K562 (cell line): ENCODE measurements around the gene OR2B6. TPM values are rescaled to one million over a fixed set of nuclear protein-coding genes. Genes with fewer than 3 reads are reported as not detected.
A peak's percentile ranks its signal among the peaks of the same experiment; 100 is the strongest.

Experiments used
- BDP1 ChIP-seq: IDR thresholded peaks from 3 replicates; pipeline ENCODE4 v1.6.1; 2011; ENCODE audit not compliant: insufficient read length, insufficient read depth
- BHLHE40 ChIP-seq: IDR thresholded peaks from 2 replicates; pipeline ENCODE4 v1.6.1; 2011; ENCODE audit warnings: low read length, improper control_type of control experiment
- CEBPB ChIP-seq: fragments of 450-650 bp; IDR thresholded peaks from 2 replicates; pipeline ENCODE4 v1.6.1; 2016; ENCODE audit warnings: missing genetic modification characterization, missing compliant biosample characterization
- ELK1 ChIP-seq: sonication (generic); formaldehyde crosslinking; IDR thresholded peaks from 2 replicates; pipeline ENCODE4 v1.8.1; 2022; ENCODE audit warnings: missing genetic modification reagents
- MAFG ChIP-seq: fragments of 450-650 bp; conservative IDR thresholded peaks from 2 replicates; pipeline ENCODE4 v1.6.1; 2016; ENCODE audit warnings: missing genetic modification characterization, missing compliant biosample characterization
- MCM7 ChIP-seq, 2 experiments: fragments of 450-650 bp; IDR thresholded peaks; 2 replicates each; pipeline ENCODE4 v1.6.1; 2016 to 2018
- NFE2 ChIP-seq: IDR thresholded peaks from 2 replicates; pipeline ENCODE4 v1.6.1; 2014; ENCODE audit warnings: antibody characterized with exemption, low read depth
- NFRKB ChIP-seq: fragments of 450-650 bp; IDR thresholded peaks from 2 replicates; pipeline ENCODE4 v1.6.1; 2016; ENCODE audit warnings: low read depth
- PTRF ChIP-seq: fragments of 450-650 bp; IDR thresholded peaks from 2 replicates; pipeline ENCODE4 v1.6.1; 2016; ENCODE audit warnings: mild to moderate bottlenecking, missing genetic modification characterization, missing compliant biosample characterization
- PYGO2 ChIP-seq: fragments of 450-650 bp; IDR thresholded peaks from 2 replicates; pipeline ENCODE4 v1.6.1; 2016; ENCODE audit warnings: mild to moderate bottlenecking, missing genetic modification characterization, moderate library complexity, missing compliant biosample characterization
- RHOXF2B ChIP-seq: fragments of 250-450 bp; sonication (Bioruptor Pico); conservative IDR thresholded peaks from 2 replicates; pipeline ENCODE4 v1.5.1; 2021
- RNF219 ChIP-seq: fragments of 250-450 bp; sonication (Bioruptor Pico); IDR thresholded peaks from 2 replicates; pipeline ENCODE4 v1.5.0; 2022; ENCODE audit warnings: mild to moderate bottlenecking
- SIN3B ChIP-seq: fragments of 450-650 bp; IDR thresholded peaks from 2 replicates; pipeline ENCODE4 v1.6.1; 2017; ENCODE audit warnings: low read depth, mild to moderate bottlenecking, moderate library complexity
- SIX5 ChIP-seq, 2 experiments: IDR thresholded peaks; 2 replicates each; pipeline ENCODE4 v1.6.1; 2011; ENCODE audit warnings: low read length in 2 of 2, borderline replicate concordance in 1 of 2, low read depth in 1 of 2, mild to moderate bottlenecking in 1 of 2, moderate library complexity in 1 of 2; ENCODE audit not compliant: insufficient read depth in 1 of 2
- SMARCE1 ChIP-seq: fragments of 450-650 bp; IDR thresholded peaks from 2 replicates; pipeline ENCODE4 v1.7.1; 2016; ENCODE audit warnings: mild to moderate bottlenecking
- STAG1 ChIP-seq: sonication (generic); formaldehyde crosslinking; IDR thresholded peaks from 2 replicates; pipeline ENCODE4 v1.5.0; 2020; ENCODE audit warnings: missing genetic modification reagents, borderline replicate concordance
- TEAD1 ChIP-seq, 2 experiments: fragments of 450-650 bp in 1 of 2; sonication (generic) in 1 of 2; formaldehyde crosslinking; IDR thresholded peaks; 2 replicates each; pipeline versions ENCODE4 v1.4.0 to v1.8.0; 2020 to 2022; ENCODE audit warnings: mild to moderate bottlenecking in 2 of 2, missing genetic modification reagents in 1 of 2
- ZBTB11 ChIP-seq, 3 experiments: fragments of 200-800 bp in 1 of 3; fragments of 250-450 bp in 1 of 3; fragments of 450-650 bp in 1 of 3; sonication (Bioruptor Pico) in 1 of 3; sonication (Bioruptor generic) in 1 of 3; formaldehyde crosslinking in 1 of 3; IDR thresholded peaks; 2 replicates each; pipeline versions ENCODE4 v1.6.1 to v1.8.0; 2016 to 2022; ENCODE audit warnings: mild to moderate bottlenecking in 2 of 3, missing genetic modification characterization in 2 of 3, missing compliant biosample characterization in 1 of 3, moderate library complexity in 1 of 3
- ZBTB7A ChIP-seq: IDR thresholded peaks from 2 replicates; pipeline ENCODE4 v1.6.1; 2011; ENCODE audit warnings: low read depth, mild to moderate bottlenecking, low read length, moderate library complexity, borderline replicate concordance; ENCODE audit not compliant: control insufficient read depth
- ZNF561 ChIP-seq: fragments of 450-650 bp; formaldehyde crosslinking; conservative IDR thresholded peaks from 2 replicates; pipeline ENCODE4 v1.4.0; 2020; ENCODE audit warnings: mild to moderate bottlenecking, moderate library complexity
- polyA plus RNA-seq, 8 experiments: library from polyadenylated mRNA; depleted of rRNA in 4 of 8; stranded (reverse) in 5 of 8; unstranded in 3 of 8; fragments of >200 nt; fragmentation: Nextera tagmentation in 2 of 8; fragmentation: Illumina TruSeq in 1 of 8; extraction: Ambion mirVana in 2 of 8; extraction: Trizol in 1 of 8; gene quantifications; 2 replicates each; pipeline versions ENCODE4 v1.2.1 to v1.2.3, GENCODE V29; 2011 to 2014; ENCODE audit warnings: inconsistent platforms in 1 of 8, missing spikeins in 1 of 8
- total RNA-seq, 7 experiments: library from RNA; depleted of rRNA in 6 of 7; stranded (reverse); fragments of >200 nt in 6 of 7; fragmentation: Illumina TruSeq in 2 of 7; extraction: Trizol in 2 of 7; gene quantifications; 2 replicates each; pipeline versions ENCODE4 v1.2.1 to v1.2.3, GENCODE V29; 2011 to 2021; ENCODE audit warnings: low replicate concordance in 1 of 7

Gene OR2B6
- total and polyA plus RNA-seq, 9 of the 15 experiments (the other 6 are each of a cell fraction or from before 2014, with no cell fraction given), result 1.9 to 18.7 (median 4.4) TPM

GRCh38 chr6:28000351-28001045 is 43.5 kb downstream of the OR2B6 start (continued):
- TF ChIP-seq RHOXF2B (peak; percentile 76; the same call in 1 of the 2 replicates), SIN3B (no peak), NFRKB (no peak), NFE2 (peak; percentile 94), BDP1 (no peak), MCM7 (IDR thresholded peaks at IDR 0.05) (no peak), ELK1 (CRISPR knock-in tag) (no peak), ZNF561 (CRISPR knock-in tag) (0 out of 2 replicates have a peak, but pooled peaks have one; percentile 22), SIX5 (IDR thresholded peaks at IDR 0.05; ENCODE audit: borderline replicate concordance in 1 of 2, insufficient read depth in 1 of 2, low read depth in 1 of 2, low read length in 2 of 2) (no peak), TEAD1 (CRISPR knock-in tag; IDR thresholded peaks at IDR 0.05) (peak in 1 of 2 experiments; percentile 96; a peak in 2 of 4 replicates), MAFG (peak; percentile 94), RNF219 (no peak), STAG1 (CRISPR knock-in tag) (no peak), BHLHE40 (0 out of 2 replicates have a peak, but pooled peaks have one; percentile 9), PYGO2 (tag) (peak; percentile 95), PTRF (tag) (peak; percentile 92), CEBPB (tag) (no peak), ZBTB11 (CRISPR knock-in tag; IDR thresholded peaks at IDR 0.05) (peak in 1 of 3 experiments; percentile 83; a peak in 2 of 6 replicates), SMARCE1 (no peak), ZBTB7A (no peak)
